GM12874 (cell line): Measurements from ENCODE around the gene CYS1.

Source experiments
- TF ChIP-seq, protein P1 (sequence below): IDR thresholded peaks from 2 replicates; pipeline ENCODE4 v1.5.1; 2011; ENCODE audit warnings: low read depth, mild to moderate bottlenecking, control low read depth, low read length, moderate library complexity; ENCODE audit not compliant: insufficient read depth

CYS1 gene

DNA sequence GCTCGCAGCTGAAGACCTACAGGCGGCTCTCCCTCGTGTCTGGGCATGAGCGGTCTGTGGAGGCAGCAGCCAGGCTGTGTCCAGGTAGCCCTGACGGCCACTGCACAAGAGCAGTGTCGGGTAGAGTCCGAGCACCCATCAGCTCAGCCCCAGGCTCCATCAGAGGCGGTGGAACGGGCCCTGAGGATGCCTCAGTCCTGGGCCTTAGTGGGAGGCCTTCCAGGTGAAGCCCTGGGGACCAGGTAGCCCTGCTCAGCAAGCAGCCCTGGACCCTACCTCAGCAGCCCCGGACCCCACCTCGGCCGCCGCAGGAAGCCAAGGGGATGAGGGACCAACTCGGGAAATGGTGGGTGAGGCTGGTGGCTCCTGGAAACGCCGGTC is 58.2 kb downstream of the CYS1 start:
- TF ChIP-seq, protein P1, sequence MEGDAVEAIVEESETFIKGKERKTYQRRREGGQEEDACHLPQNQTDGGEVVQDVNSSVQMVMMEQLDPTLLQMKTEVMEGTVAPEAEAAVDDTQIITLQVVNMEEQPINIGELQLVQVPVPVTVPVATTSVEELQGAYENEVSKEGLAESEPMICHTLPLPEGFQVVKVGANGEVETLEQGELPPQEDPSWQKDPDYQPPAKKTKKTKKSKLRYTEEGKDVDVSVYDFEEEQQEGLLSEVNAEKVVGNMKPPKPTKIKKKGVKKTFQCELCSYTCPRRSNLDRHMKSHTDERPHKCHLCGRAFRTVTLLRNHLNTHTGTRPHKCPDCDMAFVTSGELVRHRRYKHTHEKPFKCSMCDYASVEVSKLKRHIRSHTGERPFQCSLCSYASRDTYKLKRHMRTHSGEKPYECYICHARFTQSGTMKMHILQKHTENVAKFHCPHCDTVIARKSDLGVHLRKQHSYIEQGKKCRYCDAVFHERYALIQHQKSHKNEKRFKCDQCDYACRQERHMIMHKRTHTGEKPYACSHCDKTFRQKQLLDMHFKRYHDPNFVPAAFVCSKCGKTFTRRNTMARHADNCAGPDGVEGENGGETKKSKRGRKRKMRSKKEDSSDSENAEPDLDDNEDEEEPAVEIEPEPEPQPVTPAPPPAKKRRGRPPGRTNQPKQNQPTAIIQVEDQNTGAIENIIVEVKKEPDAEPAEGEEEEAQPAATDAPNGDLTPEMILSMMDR = no peak

DNA sequence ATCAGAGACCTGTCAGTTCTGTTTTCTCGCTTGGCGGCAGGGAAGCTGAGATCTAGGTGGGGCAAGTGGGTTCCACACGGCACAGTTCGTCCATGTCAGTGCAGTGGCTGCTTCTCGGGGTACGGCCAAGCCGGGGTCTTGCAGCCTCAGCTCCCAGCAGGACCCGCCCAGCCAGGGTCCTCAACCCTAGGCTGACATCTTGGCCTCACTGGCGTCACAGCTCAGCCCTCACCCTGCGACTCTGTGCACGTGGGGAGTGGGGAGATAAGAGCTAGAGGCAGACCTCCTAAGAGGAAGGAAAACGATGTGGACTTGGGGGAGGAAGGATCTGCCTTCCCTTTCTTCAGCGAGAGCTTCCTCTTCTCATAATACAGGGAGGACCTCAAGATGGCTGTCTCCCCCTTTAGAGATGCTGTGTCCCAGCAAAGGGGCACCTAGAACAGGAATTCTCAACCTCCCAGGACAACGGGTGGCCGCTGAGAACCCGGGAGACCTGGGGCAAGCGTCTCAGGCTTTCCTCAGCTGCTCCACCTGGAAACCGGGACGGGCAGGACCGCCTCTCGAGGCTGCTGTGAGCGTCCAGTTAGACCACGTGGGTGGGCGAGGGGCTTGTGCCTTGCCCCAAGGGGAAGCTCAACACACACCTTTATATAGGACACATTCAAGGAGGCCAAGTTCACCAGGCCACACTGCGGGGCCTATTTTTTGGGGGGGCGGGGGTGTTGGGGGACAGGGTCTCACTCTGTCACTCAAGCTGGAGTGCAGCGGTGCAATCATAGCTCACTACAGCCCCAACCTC is 60.4 kb downstream of the CYS1 start:
- TF ChIP-seq, protein P1 = no peak

- TF ChIP-seq, protein P1 = no peak
Measured at GRCh38 chr2:10019174-10019573, 61.0 kb downstream of the CYS1 start.

DNA sequence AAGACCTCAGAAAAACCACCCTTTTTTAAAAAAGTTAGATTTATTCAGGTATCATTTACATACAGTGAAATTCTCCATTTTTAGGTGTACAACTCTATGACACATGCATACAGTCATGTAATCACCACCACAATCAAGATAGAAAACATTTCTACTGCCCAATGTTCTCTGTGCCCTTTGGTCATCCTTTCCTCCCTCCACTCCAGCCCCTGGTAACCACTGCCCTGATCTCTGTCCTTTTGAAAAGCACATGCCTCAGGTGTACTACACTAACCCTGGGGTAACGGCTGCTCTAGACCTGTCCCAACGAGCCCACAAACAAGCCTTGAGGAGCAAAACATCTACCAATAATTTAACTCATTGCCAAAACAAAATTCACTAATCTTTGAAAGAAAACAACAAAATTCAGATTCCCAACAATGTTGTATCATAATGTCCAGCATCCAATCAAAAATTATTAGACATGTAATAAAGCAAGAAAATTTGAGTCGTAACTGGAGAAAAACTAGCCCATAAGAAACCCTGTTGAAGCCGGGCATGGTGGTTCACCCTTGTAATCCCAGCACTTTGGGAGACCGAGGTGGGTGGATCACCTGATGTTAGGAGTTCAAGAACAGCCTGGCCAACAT is 62.8 kb downstream of the CYS1 start:
- TF ChIP-seq, protein P1 = no peak

- TF ChIP-seq, protein P1 = no peak
Measured at GRCh38 chr2:10016802-10017258, 63.4 kb downstream of the CYS1 start.

- TF ChIP-seq, protein P1 = no peak
Measured at GRCh38 chr2:10016001-10016801, 64.0 kb downstream of the CYS1 start.
